ENCODE results near the gene MAP6. TPM values are rescaled to one million over a fixed set of nuclear protein-coding genes. Genes with fewer than 3 reads are reported as not detected.

The MAP6 gene
- total and polyA plus RNA-seq, 9 of the 15 experiments (the other 6 are each of a cell fraction or from before 2014, with no cell fraction given), result not detected

DNA sequence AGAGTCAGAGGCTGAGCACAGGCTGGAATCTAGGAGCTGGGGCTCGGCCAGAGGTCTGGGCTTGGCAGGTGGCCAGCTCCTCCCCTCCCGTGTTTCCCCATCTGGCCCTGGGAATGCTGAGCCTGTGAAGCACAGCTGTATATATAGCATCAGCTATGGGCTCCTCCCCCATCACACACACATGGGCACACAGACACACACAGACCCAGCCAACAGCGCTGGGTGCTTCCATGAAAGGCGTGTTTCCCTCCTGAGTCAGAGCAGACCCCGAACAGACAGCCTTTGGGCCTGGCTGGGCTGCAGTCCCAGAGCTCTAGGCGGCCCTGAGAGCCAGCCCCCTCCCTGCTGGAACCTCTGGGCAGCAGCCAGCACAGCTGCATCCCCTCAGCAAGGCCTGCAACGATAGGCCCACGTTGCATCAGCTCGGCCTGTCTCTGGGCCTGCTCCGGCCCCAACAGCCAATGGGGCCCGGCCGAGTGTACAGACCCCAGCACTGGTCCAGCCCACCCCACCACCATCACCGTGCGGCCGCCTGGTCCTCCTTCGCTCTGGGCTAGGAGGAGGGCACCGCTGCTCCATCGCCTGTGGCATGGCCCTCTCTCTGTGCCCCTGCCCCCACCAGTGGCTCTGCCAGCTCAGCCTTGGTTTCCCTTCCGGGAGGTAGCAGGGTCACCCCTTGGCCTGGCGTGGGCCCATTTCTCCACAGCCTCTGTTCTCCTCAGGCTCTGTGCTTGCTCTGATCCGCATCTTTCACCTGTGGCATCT is 114.4 kb downstream of the MAP6 start (continued):
- TF ChIP-seq, protein P1, sequence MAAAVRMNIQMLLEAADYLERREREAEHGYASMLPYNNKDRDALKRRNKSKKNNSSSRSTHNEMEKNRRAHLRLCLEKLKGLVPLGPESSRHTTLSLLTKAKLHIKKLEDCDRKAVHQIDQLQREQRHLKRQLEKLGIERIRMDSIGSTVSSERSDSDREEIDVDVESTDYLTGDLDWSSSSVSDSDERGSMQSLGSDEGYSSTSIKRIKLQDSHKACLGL (CRISPR knock-in tag; IDR thresholded peaks at IDR 0.05; ENCODE audit: borderline replicate concordance, poor library complexity, severe bottlenecking), result no peak
- TF ChIP-seq ZNF507 (tag; conservative IDR thresholded peaks at IDR 0.05) (no peak), ZNF121 (CRISPR knock-in tag; conservative IDR thresholded peaks at IDR 0.05) (no peak), TEAD2 (tag; IDR thresholded peaks at IDR 0.05) (no peak), GTF2E2 (tag; IDR thresholded peaks at IDR 0.05) (no peak), ZKSCAN1 (IDR thresholded peaks at IDR 0.05; ENCODE audit: low read depth, low read length) (no peak), ZNF780A (CRISPR knock-in tag; IDR thresholded peaks at IDR 0.05) (no peak), PTTG1 (tag; IDR thresholded peaks at IDR 0.05; ENCODE audit: low read depth) (no peak; the same call in 1 of the 2 replicates), CBX2 (IDR thresholded peaks at IDR 0.05; ENCODE audit: insufficient read depth, low read length, poor library complexity, severe bottlenecking) (no peak), U2AF2 (optimal IDR thresholded peaks at IDR 0.05; ENCODE audit: low read depth, low read length) (no peak), ETV6 (IDR thresholded peaks at IDR 0.05; ENCODE audit: borderline replicate concordance in 1 of 2, low read depth in 2 of 2, low read length in 1 of 2) (no peak), ETV6 (CRISPR knock-in tag; IDR thresholded peaks at IDR 0.05; ENCODE audit: borderline replicate concordance) (no peak), ZNF830 (CRISPR knock-in tag; IDR thresholded peaks at IDR 0.05) (no peak), MYBL2 (IDR thresholded peaks at IDR 0.05; ENCODE audit: low read depth) (no peak), MYBL2 (CRISPR knock-in tag; IDR thresholded peaks at IDR 0.05; ENCODE audit: borderline replicate concordance) (no peak), ETV5 (CRISPR knock-in tag; IDR thresholded peaks at IDR 0.05; ENCODE audit: low read depth) (no peak)
- TF ChIP-seq, protein P2, sequence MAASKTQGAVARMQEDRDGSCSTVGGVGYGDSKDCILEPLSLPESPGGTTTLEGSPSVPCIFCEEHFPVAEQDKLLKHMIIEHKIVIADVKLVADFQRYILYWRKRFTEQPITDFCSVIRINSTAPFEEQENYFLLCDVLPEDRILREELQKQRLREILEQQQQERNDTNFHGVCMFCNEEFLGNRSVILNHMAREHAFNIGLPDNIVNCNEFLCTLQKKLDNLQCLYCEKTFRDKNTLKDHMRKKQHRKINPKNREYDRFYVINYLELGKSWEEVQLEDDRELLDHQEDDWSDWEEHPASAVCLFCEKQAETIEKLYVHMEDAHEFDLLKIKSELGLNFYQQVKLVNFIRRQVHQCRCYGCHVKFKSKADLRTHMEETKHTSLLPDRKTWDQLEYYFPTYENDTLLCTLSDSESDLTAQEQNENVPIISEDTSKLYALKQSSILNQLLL (CRISPR knock-in tag; IDR thresholded peaks at IDR 0.05; ENCODE audit: borderline replicate concordance), result no peak
- TF ChIP-seq, protein P3, sequence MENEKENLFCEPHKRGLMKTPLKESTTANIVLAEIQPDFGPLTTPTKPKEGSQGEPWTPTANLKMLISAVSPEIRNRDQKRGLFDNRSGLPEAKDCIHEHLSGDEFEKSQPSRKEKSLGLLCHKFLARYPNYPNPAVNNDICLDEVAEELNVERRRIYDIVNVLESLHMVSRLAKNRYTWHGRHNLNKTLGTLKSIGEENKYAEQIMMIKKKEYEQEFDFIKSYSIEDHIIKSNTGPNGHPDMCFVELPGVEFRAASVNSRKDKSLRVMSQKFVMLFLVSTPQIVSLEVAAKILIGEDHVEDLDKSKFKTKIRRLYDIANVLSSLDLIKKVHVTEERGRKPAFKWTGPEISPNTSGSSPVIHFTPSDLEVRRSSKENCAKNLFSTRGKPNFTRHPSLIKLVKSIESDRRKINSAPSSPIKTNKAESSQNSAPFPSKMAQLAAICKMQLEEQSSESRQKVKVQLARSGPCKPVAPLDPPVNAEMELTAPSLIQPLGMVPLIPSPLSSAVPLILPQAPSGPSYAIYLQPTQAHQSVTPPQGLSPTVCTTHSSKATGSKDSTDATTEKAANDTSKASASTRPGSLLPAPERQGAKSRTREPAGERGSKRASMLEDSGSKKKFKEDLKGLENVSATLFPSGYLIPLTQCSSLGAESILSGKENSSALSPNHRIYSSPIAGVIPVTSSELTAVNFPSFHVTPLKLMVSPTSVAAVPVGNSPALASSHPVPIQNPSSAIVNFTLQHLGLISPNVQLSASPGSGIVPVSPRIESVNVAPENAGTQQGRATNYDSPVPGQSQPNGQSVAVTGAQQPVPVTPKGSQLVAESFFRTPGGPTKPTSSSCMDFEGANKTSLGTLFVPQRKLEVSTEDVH (IDR thresholded peaks at IDR 0.05; ENCODE audit: low read depth, partially characterized antibody), result no peak
- TF ChIP-seq, protein P4, sequence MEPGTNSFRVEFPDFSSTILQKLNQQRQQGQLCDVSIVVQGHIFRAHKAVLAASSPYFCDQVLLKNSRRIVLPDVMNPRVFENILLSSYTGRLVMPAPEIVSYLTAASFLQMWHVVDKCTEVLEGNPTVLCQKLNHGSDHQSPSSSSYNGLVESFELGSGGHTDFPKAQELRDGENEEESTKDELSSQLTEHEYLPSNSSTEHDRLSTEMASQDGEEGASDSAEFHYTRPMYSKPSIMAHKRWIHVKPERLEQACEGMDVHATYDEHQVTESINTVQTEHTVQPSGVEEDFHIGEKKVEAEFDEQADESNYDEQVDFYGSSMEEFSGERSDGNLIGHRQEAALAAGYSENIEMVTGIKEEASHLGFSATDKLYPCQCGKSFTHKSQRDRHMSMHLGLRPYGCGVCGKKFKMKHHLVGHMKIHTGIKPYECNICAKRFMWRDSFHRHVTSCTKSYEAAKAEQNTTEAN (CRISPR knock-in tag; IDR thresholded peaks at IDR 0.05), result no peak
- TF ChIP-seq, protein P5, sequence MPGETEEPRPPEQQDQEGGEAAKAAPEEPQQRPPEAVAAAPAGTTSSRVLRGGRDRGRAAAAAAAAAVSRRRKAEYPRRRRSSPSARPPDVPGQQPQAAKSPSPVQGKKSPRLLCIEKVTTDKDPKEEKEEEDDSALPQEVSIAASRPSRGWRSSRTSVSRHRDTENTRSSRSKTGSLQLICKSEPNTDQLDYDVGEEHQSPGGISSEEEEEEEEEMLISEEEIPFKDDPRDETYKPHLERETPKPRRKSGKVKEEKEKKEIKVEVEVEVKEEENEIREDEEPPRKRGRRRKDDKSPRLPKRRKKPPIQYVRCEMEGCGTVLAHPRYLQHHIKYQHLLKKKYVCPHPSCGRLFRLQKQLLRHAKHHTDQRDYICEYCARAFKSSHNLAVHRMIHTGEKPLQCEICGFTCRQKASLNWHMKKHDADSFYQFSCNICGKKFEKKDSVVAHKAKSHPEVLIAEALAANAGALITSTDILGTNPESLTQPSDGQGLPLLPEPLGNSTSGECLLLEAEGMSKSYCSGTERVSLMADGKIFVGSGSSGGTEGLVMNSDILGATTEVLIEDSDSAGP (CRISPR knock-in tag; IDR thresholded peaks at IDR 0.05), result no peak

Measured in K562 (cell line).